T follicular helper cell (primary cell): ENCODE data around the gene WSCD1.

Source experiments
- DNase-seq: peaks from one replicate; pipeline ENCODE4 v3.0.0-alpha.2; 2020; ENCODE audit warnings: low read depth

WSCD1 gene

GRCh38 chr17:6061290-6061689 is 8.9 kb upstream of the WSCD1 start:
- DNase-seq, result no peak

- no peak for DNase-seq
These were observed 5.3 kb upstream of the WSCD1 start for GRCh38 chr17:6064868-6065267.

- no peak for DNase-seq
These were observed 4.8 kb upstream of the WSCD1 start for GRCh38 chr17:6065351-6065750.

- DNase-seq, result no peak
These were observed 3.8 kb upstream of the WSCD1 start for GRCh38 chr17:6066183-6066948.

- no peak for DNase-seq
These were observed 3.1 kb upstream of the WSCD1 start for GRCh38 chr17:6067060-6067459.

GRCh38 chr17:6070430-6070912 is 292 bp downstream of the WSCD1 start:
- DNase-seq, result no peak

- DNase-seq, result no peak
These were observed 833 bp downstream of the WSCD1 start for GRCh38 chr17:6070913-6071511.

GRCh38 chr17:6071528-6072065 is 1.4 kb downstream of the WSCD1 start:
- DNase-seq, result no peak

GRCh38 chr17:6072157-6072556 is 2.0 kb downstream of the WSCD1 start:
- DNase-seq, result no peak

- DNase-seq, result no peak
These were observed 2.4 kb downstream of the WSCD1 start for GRCh38 chr17:6072611-6073010.

GRCh38 chr17:6073620-6074019 is 3.4 kb downstream of the WSCD1 start:
- no peak for DNase-seq

GRCh38 chr17:6075050-6075449 is 4.9 kb downstream of the WSCD1 start:
- DNase-seq, result no peak

GRCh38 chr17:6075845-6076244 is 5.7 kb downstream of the WSCD1 start:
- no peak for DNase-seq

- no peak for DNase-seq
These were observed 7.6 kb downstream of the WSCD1 start for GRCh38 chr17:6077752-6078151.

GRCh38 chr17:6078458-6078871 is 8.3 kb downstream of the WSCD1 start:
- no peak for DNase-seq

GRCh38 chr17:6079155-6079888 is 9.1 kb downstream of the WSCD1 start:
- no peak for DNase-seq

- DNase-seq, result no peak
These were observed 9.8 kb downstream of the WSCD1 start for GRCh38 chr17:6079960-6080359.

- DNase-seq, result no peak
These were observed 10.7 kb downstream of the WSCD1 start for GRCh38 chr17:6080711-6081430.

- DNase-seq, result no peak
These were observed 12.2 kb downstream of the WSCD1 start for GRCh38 chr17:6082335-6082734.

- DNase-seq, result no peak
These were observed 14.4 kb downstream of the WSCD1 start for GRCh38 chr17:6084311-6085161.

- DNase-seq, result no peak
These were observed 15.6 kb downstream of the WSCD1 start for GRCh38 chr17:6085812-6086211.
